Measurements from ENCODE around the gene RPS5.
"Not testable (repeated sequence)": the region's sequence is repeated elsewhere in the genome, so short reads cannot be mapped to it uniquely, and the experiment has no call there.

The RPS5 gene

GRCh38 chr19:58386576-58387337, at the start of gene RPS5:
Gene RPS5, plus strand, starts transcription at chr19:58387269. Its CDS starts 869 bp downstream, at chr19:58388138.
- peak; percentile 98 for DNase-seq (ENCODE audit: low spot score)

- DNase-seq (ENCODE audit: low spot score), result no peak
Observed at GRCh38 chr19:58338336-58338735, 48.7 kb upstream of the RPS5 start.

- no peak for DNase-seq (ENCODE audit: low spot score)
Observed at GRCh38 chr19:58338825-58339558, 48.1 kb upstream of the RPS5 start.

- DNase-seq (ENCODE audit: low spot score), result no peak
Observed at GRCh38 chr19:58345558-58345957, 41.5 kb upstream of the RPS5 start.

- peak; percentile 65 for DNase-seq (ENCODE audit: low spot score)
Observed at GRCh38 chr19:58346961-58347929, 39.8 kb upstream of the RPS5 start.

GRCh38 chr19:58348080-58348479, 39.0 kb upstream of the RPS5 start:
- not testable (repeated sequence) for DNase-seq (ENCODE audit: low spot score)

- DNase-seq (ENCODE audit: low spot score), result no peak
Observed at GRCh38 chr19:58349590-58349989, 37.5 kb upstream of the RPS5 start.

GRCh38 chr19:58350001-58350861, 36.8 kb upstream of the RPS5 start:
- no peak for DNase-seq (ENCODE audit: low spot score)

- no peak for DNase-seq (ENCODE audit: low spot score)
Observed at GRCh38 chr19:58350871-58351557, 36.1 kb upstream of the RPS5 start.

GRCh38 chr19:58351558-58351878, 35.6 kb upstream of the RPS5 start:
- DNase-seq (ENCODE audit: low spot score), result no peak

GRCh38 chr19:58351990-58352755, 34.9 kb upstream of the RPS5 start:
- DNase-seq (ENCODE audit: low spot score), result no peak

GRCh38 chr19:58352760-58353671, 34.1 kb upstream of the RPS5 start, which contains the start of gene A1BG:
Gene A1BG, minus strand, starts transcription at chr19:58353492. Its CDS starts 55 bp downstream, at chr19:58353437.
- DNase-seq (ENCODE audit: low spot score), result no peak

GRCh38 chr19:58353717-58354477, 33.2 kb upstream of the RPS5 start:
- no peak for DNase-seq (ENCODE audit: low spot score)

- no peak for DNase-seq (ENCODE audit: low spot score)
Observed at GRCh38 chr19:58354478-58355030, 32.5 kb upstream of the RPS5 start.

- DNase-seq (ENCODE audit: low spot score), result no peak
Observed at GRCh38 chr19:58355215-58355796, 31.8 kb upstream of the RPS5 start.

GRCh38 chr19:58355908-58356765, 30.9 kb upstream of the RPS5 start:
- peak; percentile 9 for DNase-seq (ENCODE audit: low spot score)
